ENCODE measurements around the gene FPGS.

Gene FPGS

GRCh38 chr9:127786773-127787104 lies 15.9 kb upstream of the FPGS start:
- H3K4me3 ChIP-seq (ENCODE audit: low read depth, low read length) = peak overlapping the region; percentile 83

- no peak overlapping the region for H3K4me3 ChIP-seq (ENCODE audit: low read depth, low read length)
Measured at GRCh38 chr9:127788337-127789011, 14.2 kb upstream of the FPGS start.

DNA sequence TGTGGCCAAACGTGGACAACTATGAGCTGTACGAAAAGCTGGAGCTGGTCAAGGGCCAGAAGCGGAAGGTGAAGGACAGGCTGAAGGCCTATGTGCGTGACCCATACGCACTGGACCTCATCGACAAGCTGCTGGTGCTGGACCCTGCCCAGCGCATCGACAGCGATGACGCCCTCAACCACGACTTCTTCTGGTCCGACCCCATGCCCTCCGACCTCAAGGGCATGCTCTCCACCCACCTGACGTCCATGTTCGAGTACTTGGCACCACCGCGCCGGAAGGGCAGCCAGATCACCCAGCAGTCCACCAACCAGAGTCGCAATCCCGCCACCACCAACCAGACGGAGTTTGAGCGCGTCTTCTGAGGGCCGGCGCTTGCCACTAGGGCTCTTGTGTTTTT lies 13.5 kb upstream of the FPGS start:
- H3K4me3 ChIP-seq (ENCODE audit: low read depth, low read length) = no peak overlapping the region

- no peak overlapping the region for H3K4me3 ChIP-seq (ENCODE audit: low read depth, low read length)
Measured at GRCh38 chr9:127790094-127790855, 12.4 kb upstream of the FPGS start.

DNA sequence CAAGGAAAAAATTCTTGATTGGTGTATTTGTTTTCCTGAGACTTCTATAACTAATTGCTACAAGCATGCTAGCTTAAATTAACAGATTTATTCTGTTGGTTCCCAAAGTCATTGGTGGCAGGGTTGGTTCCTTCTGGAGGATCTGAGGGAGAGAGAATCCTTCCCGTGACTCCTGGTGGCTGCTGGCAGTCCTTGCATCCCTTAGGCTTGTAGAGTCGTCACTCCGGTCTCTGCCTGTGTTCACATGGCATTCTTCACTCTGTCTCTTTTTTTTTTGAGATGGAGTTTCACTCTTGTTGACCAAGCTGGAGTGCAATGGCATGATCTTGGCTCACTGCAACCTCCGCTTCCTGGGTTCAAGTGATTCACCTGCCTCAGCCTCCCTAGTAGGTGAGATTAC lies 11.6 kb upstream of the FPGS start:
- no peak overlapping the region for H3K4me3 ChIP-seq (ENCODE audit: low read depth, low read length)

GRCh38 chr9:127792417-127793031 lies 10.2 kb upstream of the FPGS start:
- no peak overlapping the region for H3K4me3 ChIP-seq (ENCODE audit: low read depth, low read length)

DNA sequence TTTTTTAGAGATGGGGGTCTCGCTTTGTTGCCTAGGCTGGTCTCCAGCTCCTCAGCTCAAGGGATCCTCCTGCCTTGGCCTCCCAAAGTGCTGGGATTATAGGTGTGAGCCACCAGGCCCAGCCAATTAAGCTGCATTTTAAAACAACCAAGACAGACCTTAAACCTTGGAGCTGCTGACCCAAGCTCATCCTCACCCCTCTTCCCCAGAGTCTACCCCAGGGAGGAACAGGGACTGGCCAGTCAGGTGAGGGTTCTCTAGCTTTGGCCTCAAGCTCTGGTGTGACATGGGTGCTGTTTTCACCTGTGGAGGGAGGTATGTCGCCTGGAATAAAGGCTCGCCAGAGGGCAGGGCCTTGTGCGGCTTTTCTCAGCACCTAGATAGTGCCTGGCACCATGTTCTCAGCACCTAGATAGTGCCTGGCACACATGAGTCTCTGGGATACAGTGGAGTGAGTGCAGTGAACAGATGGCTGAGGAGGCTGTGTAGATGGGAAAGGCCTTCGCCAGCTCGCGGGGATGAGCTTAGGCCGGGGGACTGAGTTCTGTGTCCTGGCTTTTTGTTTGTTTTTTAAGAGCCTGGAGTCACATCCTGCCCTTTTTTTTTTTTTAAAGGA lies 9.5 kb upstream of the FPGS start:
- no peak overlapping the region for H3K4me3 ChIP-seq (ENCODE audit: low read depth, low read length)

- no peak overlapping the region for H3K4me3 ChIP-seq (ENCODE audit: low read depth, low read length)
Measured at GRCh38 chr9:127794001-127794791, 8.5 kb upstream of the FPGS start.

- no peak overlapping the region for H3K4me3 ChIP-seq (ENCODE audit: low read depth, low read length)
Measured at GRCh38 chr9:127796225-127796813, 6.4 kb upstream of the FPGS start.

- no peak overlapping the region for H3K4me3 ChIP-seq (ENCODE audit: low read depth, low read length)
Measured at GRCh38 chr9:127796852-127797370, 5.8 kb upstream of the FPGS start.

DNA sequence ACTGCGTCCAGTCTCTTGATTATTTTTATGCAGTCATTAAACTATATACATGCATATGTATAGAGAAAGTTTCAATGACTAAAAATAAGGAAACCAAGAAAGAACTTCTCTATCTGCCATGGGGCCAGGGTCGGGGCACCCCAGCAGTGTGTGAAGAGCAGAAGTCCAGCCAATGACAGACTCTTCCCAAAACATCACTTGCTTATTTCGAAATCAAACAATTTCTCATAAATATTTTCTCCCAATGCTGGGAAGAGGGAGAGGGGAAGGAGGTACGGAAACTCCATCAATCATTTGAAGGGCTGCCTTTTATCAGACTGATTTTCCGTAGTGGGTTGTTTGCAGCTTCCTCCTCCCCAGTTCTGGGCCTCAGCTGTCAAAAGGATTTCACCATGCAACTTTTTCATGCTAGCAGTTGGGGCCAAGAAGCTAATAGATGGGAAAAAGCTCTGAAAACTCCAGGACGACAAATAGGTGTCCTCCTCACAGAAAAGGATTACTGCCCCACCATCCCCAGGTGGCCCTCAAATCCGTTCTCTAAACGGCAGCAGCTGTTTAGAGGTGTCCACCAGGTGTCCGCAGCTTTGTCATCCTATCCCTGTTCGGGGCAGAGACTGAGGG lies 617 bp upstream of the FPGS start:
- H3K4me3 ChIP-seq (ENCODE audit: low read depth, low read length) = peak overlapping the region; percentile 33

DNA sequence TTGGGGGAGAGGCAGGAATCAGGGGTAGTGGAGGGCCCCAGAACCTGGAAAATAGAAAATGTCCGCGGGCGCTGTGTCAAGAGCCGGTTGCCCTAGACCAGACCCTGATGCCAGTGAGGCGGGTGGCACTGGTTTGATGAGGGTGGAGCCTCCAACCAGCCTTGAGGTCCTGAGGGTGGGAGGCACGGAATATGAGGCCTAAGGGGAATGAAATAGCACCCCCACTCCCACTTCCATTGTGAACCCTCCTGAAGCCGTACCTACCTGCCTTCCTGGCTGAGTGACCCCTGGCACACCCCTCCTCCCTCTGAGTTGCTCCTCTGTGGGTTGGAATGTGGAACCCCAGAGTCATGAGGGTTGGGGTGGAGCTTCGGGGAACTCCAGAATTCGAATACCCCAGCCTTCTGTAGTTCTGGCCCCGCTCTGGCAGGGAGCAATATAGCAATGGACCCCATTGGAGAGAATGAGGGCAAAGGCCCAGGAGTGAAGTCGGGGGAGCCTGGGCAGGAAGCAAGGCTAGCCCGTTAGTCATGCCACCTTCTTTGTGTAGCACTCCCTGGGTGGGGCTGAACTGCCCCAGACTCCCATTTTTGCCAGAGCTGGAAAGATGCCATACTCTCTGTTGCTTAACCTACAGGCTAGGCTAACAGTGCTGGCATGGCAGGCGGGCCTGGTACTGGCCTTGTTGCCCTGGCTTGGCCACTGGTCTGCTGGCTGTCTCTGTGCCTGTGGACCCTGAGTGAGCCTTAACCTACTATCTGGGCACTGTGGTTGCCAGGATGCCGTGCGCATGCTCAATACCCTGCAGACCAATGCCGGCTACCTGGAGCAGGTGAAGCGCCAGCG lies 1.0 kb downstream of the FPGS start:
- H3K4me3 ChIP-seq (ENCODE audit: low read depth, low read length) = peak overlapping the region; percentile 77

GRCh38 chr9:127805620-127806019 lies 2.9 kb downstream of the FPGS start:
- no peak overlapping the region for H3K4me3 ChIP-seq (ENCODE audit: low read depth, low read length)

GRCh38 chr9:127806871-127807270 lies 4.2 kb downstream of the FPGS start:
- H3K4me3 ChIP-seq (ENCODE audit: low read depth, low read length) = no peak overlapping the region

- H3K4me3 ChIP-seq (ENCODE audit: low read depth, low read length) = no peak overlapping the region
Measured at GRCh38 chr9:127808347-127809001, 5.8 kb downstream of the FPGS start.

GRCh38 chr9:127809002-127809539 lies 6.4 kb downstream of the FPGS start:
- H3K4me3 ChIP-seq (ENCODE audit: low read depth, low read length) = no peak overlapping the region

GRCh38 chr9:127809540-127810377 lies 7.1 kb downstream of the FPGS start:
- H3K4me3 ChIP-seq (ENCODE audit: low read depth, low read length) = no peak overlapping the region

Data from iPS-11a (cell line).